NCI-H2171 (cell line): ENCODE measurements around the gene GPR17.

Source experiments
- DNase-seq: peaks from one replicate; lab custom pipeline; 2025; lab: John Stamatoyannopoulos, UW

GPR17 gene

DNA sequence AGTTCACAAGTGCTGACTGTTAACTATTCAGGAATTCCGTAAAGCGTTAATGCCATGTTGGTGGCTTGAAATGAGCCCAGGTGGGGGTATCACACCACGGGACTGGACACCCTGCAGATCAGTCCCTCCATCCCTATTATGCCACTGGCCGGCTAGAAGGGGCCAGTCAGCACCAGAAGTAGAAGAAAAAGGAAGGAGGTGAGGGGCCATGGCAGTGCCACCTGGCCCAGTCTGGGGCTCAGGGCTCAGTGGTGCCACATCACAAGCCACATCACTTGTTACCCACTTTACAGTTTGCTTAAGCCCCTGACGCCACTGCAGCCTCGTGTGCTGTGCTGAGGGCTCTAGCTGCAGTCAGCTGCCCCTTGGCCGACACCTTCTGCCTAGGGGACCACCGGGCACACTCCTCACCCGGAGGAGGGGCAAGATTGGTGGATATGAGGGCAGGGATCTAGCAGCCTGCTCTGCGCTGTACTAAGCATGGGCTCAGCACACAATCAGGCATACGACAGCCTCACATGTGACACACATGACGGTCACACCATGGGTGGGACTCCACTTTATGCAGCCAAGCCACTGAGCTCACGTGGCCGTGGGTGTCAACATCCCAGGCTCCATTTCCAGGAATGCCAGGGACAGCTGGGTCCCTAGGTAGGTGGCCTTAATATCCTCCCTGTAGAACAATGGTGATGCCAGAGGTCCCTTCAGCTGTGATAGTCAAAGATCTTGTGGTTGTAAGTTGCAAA, 25.8 kb downstream of the GPR17 start:
- no peak for DNase-seq

DNA sequence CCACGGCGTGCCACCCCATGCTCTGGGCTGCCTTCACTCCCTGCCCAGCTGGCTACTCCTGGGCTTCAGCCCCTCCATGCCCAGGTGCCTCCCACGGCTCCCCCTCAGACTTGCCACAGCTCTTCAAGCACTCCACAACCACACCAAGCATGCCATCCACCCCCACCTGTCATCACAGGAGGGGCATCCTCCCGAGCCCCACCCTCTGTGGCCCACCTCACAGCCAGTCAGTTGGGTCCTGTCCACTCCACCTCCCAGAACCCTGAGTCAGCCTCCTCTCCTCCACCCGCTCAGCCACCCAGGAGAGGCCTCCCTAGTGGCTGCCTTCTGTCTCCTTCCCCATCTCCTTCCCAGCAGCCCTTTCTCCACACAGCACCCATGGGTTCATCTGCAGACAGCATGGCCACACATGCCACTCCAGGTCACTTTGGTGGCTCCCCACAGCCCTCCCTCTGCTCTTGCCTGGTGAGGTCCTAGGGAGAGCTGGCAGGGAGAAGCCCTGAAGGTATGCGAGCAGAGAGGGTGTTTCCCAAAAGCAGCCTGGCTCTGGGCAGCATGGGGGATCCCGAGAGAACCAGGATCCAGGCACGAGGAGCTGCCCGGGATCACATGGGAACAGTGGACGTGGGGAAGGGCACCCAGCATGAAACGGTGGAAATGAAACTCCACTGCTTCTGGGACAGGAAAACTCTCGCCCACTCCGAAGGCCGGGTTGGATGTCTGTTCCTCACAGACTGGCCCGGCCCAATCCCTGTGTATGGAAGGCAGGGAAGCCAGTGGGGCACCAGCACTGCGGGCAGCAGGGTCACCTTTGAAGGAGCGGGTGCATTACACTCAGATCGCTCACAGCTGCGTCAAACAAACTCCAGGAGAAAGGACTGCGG, 26.6 kb downstream of the GPR17 start:
- no peak for DNase-seq

DNA sequence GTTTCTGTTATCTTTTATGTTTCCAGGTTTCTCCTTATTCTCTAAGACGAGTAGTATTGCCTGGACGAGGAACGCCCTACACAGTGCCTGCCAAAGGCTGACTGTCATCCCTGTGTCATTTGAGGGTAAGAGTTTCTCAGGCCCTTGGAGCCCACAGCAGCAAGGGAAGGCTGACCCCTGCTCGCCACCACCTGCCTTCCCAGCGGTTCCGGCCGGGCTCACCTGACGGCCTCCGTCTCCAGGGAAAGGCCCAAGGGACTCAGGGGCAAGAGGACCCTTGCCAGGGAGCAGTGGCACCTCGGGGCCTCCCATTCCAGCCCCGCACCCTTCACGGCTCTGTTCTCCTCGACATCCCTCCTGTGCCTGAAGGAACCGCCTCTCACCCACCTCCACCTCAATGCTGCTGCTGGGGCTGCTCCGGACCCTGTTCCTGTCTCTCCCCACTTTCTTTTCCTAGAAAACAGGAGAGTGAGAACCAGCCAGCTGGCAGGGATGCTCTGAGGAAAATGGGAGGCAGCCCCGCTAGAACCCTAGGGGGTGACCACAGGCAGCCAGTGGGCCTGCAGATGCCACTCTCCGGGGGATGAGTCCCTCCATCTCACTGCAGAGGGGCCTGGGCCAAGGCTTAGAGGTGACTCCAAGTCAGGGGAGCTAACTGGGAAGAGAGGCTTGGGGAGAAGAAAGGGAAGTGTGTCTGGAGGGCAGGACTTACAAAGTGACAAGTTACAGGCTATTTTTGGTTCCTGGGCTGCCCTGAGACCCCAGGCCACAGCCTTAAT, 27.5 kb downstream of the GPR17 start:
- no peak for DNase-seq

DNA sequence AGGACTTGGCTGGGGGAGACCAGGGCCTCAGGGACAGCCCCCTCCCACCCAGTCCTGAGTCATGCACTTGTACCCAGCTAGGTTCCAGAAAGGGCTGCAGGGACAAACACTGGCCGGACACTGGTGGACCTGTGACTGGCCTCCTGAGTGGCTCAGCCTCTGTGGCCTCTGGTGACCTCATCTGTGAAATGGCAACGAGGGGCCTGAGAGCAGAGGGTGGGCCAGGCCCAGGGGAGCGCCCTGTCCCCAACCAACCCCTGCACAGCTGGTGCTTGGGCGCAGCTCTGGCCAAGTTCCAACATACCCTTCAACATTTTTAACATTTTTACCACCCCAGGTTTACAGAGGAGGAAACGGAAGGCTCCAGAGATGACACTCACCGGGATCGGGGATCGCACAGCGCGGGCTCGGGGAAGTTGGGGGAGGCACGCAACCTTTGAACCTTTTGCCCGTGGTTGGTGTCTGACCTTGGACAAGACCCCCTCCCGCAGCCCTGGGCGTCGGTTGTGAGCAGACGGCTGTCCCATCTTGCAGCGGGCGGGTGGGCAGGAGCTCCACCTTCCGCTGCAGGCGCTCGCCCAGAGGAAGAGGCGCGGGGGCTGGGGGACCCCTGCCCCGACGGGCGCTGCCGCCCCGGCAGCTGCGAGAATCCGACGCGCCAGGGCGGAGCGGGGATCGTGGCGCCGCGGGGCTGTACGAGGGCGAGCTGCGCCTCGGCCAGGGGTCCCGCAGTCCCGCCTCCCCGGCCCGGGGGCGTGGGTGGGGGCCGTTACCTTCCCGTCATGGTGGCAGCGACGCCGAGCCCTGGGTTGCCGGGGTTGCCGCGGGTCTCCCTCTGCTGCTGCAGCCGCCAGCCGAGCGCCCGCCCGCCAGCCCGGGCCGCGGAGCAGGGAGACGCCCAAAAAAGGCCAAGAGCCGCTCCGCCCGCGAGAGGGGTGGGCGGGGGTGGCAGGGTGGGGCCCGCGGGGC, 28.6 kb downstream of the GPR17 start:
- DNase-seq, result peak; percentile 37

DNA sequence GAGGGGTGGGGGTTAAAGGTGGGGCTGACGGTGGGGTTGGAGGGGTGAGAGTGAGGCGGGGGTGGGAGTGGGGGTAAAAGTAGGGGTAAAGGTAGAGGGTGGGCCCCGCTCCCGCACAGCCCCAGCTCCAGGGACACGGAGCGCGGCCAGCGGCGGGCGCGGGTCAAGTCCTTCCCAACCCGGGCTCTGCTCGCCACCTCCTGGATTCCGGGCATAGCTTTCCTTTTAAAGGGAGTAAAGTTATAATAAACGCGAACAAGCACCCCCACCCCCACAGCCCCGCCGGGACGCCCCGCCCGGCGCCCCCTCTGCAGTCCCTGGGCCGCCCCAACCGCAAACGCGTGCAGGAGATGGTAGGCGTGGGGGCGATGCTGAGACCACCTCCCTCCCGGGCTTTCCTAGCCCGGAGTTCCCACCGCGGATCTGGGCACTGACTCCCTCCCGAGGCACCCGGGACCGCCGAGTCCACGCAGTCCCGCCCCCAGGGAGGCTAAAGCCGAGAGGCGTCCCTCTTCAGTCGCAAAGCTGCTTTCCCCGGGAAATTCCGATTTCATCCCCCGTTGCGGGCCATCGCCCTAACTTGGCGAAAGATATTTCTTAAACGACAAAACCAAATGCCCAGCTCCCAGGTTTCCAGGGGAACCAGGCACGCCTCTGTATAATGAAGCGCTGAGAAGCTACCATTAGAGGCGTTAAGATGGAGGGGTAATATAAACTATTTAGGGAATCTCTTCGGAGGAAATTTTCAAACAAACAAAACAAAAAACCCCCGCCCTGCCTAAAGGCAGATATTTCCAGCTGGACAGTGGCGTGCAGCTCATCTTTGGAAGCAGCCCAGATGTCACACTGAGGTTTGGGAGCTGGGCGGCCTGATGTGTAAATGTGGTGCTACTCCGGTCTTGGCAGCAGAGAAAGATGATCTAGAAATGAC, 29.6 kb downstream of the GPR17 start, which contains the start of gene LIMS2:
LIMS2 (minus strand) TSS at position 200 of the 931 bp plus-strand sequence. CDS start 506 bp downstream, outside the sequence.
- no peak for DNase-seq

DNA sequence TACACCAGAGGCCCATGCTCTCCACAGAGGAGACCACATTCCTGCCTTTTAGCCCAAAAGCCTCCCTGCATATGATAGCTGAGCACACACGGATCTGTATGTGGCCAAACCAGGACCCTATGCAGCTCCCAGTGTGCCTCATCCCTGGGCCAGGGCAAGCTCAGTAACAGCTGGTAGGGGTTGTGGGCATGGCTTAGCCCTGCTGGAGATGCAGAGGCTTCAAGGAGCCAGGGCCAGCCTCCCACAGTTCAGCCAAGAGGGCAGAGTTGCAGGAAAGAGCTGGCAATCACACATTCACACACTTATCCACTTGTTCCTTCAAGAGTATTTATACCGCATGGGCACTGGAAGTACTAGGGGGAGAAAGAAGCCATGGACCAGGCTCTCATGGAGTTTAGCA, 31.0 kb downstream of the GPR17 start:
- DNase-seq, result no peak

DNA sequence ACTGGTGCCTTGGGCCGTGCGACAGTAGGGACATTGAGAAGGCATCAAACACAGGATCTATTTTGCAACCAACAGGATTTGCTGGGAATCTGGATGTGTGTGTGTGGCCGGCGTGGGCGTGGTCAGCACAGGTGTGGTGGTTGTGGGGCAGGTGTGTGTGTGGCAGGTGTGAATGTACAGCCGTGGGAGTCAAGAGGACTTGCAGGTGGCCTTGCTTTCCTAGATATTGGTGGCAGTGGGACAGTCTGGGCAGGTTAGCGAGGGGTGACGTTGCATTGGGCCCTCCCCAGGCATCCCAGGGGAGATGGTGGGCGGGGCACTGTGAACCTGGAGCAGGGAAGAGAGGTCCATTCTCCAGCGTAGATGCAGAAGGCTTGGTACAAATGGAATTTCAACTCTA, 32.6 kb downstream of the GPR17 start:
- DNase-seq, result no peak

DNA sequence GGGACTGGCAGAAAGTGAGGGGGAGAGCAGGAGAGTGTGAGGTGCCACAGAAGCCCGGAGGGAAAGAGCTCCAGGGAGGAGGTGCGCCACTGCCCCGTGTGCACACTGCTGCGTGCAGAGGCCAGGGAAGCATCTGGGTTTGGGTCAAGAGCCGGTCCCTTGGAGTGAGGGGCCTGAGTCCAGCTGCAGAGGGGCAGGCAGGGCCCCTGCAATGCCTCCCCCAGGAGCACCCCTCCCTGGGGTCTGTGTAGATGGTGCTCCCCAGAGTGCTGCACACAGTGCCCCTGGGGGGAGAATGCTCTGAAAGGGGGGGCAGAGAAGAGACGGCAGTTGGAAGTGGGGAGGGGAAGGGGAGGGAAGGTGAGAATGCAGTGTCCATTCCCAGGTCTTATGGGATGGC, 33.0 kb downstream of the GPR17 start:
- DNase-seq, result no peak

DNA sequence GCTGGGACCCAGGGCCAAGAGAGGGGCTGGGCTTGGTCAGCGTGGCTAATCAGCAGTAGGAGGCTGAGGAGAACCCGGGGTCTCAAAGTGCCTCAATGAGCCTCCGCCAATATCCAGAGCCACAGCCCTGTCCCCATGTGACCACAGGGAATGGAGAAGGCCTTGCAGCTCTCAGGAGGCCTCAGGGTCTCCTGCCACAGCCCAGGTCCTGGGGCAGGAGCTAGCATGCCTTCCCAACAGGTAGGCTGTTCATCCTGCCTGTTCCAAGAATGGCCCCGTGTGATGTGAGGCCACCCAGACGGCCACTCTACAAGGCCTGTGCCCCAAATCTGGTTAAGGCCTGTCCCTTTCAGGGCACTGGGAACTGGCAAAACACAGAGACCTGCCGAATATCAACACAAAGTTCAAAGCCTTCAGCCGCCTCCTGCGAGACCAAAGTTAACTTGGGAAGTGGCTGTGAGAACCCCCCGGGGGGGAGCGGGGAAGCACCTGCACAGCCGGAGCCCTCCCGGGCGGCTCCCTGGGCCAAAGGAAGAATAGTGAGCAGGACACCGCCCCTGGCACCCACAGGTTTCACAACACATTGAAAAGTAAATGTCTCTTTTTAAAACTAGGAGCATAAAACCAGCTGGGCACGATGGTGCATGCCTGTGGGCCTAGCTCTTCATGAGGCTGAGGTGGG, 33.9 kb downstream of the GPR17 start:
- DNase-seq, result no peak

DNA sequence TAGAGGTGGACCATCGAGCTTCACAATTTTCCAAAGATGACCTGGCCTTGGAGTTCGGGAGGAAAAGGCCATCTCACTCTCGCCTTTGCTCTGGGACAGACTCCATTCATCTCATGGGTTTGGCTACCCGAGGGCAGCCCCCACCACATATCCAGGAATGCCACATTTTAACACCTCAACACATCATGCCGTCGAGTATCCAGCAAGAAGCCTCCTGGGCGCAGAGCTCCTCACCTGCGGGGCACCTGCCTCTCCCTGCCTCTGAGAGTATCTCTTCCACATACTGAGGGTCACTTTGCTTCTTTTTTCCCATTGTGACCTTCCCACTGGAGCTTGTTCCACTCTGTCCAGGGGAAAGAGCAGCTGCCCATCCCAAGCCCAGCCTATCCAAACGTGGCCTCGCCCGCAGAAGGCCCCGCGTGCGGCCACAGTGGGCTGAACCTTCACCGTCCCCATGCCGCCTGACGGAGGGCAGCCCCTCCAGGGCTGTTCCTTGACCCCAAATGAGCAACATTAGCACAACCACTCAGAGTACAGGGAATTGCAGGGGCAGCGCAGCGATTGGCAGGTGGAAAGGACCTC, 34.8 kb downstream of the GPR17 start:
- no peak for DNase-seq

DNA sequence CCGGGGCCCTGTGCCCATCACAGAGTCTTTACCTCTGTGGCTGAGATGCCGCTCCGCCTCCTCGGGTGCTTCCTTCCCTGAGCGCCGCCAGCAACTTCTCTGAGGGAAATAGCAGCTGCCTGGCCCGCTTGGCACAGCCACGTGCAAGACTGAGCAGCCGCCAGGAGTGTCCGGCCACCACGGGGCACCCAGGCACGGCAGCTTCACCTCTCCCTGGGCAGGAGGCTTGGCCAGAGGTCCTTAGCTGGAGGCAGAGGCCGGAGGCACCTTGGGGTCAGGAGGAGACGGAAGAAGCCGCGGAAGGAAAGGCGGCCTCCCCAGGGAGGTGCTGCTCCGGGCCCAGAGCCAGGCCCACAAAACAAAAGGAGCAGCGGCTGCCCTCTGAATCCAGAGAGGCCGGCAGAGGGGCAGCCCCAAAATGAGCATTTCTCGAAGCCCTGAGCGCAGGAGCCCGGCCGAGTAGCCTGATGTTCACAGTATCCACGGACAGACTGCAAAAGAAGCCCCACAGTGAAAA, 35.4 kb downstream of the GPR17 start:
- no peak for DNase-seq

DNA sequence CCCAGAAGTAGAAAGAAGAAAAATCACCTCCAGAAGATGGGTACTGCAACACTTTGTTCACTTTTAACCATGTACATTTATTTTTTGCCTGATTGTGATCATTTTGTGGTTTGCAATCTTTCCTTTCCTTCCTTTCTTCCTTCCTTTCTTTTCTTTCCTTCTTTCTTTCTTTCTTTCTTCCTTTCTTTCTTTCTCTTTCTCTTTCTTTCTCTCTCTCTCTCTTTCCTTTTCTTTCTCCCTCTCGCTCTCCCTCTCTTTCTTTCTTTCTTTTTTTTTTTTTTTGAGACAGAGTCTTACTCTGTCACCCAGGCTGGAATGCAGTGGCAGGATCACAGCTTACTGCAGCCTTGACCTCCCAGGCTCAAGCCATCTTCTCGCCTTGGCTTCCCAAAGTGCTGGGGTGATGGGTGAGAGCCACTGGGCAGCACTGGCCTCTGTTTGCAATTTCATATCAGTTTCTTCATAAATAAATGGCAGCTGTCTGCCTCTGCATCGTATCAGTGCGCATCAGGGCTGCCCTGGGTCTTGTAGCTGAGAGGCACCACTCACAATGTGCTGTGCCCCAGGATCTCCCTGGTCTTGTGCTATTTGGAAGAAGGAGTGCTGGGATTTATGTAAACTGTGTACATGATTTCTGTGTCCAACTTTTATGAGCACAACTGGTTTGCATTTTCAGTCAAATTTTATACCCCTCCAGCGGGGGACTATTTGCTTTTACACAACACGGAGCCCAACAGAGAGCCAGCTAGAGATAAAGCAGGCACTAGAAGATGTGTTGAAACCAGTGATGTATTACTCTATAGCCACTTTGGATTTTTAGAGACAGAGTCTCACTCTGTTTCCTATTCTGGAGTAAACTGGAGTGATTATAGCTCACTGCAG, 36.3 kb downstream of the GPR17 start:
- DNase-seq, result no peak

DNA sequence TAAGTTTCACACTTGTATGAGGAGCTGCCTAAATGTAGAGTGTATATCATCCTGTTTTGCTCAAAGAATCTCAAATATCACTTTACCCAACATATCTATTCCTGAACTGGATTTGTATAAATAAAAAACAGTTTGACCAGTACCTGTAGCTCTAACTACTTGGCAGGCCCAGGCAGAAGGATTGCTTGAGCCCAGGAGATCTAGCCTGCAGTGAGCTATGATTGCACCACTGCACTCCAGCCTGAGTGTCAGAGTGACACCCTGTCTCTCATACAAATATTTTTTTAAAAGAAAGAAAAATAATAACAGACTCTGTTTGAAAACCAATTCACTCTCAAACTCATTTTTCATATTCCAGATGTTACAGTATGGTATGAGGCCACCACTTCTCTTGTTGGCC, 37.1 kb downstream of the GPR17 start:
- no peak for DNase-seq

DNA sequence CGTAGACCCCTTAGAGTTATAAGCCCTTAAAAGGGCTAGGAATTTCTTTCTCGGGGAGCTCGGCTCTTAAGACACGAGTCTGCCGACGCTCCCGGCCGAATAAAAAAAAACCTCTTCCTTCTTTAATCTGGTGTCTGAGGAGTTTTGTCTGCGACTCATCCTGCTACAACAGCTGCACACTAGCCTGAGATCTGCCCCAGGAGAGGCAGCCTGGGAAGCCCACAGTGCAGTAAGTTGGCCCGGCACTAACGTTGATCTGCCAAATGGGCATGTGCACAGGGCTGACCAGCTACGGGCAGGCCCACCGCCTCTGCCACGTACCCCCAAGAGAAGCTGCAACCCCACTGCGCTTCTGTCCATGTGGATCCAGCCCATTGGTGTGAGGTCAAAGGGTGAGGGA, 37.8 kb downstream of the GPR17 start:
- DNase-seq, result no peak

DNA sequence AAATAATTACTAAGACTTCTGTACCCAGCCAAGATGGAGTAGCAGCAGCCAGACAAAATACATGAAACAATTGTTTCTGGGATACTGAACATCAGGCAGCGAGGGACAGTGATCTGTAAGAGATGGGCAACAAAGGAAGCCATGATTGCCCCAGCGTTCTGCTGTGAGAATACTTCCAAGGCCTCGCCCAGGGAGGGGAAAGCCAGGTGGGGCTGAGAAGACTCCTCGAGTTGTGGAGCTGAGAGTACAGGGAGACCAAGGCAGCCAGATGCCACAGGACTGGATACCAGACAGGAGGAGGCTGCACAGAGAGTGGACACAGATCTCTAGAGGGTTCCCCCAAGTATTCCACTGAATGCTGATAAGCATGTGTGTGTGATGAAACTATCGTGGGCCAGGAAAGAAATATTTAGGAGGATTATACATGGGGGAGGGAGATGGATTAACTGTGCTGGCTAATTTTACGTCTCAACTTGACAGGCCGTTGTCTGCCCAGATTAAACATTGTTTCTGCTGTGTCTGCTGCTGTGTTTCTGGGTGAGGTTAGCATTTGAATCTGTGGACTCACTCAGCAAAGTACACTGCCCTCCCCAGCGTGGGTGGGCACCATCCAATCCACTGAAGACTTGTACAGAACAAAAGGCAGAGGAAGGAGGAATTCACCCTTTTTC, 39.6 kb downstream of the GPR17 start:
- no peak for DNase-seq

DNA sequence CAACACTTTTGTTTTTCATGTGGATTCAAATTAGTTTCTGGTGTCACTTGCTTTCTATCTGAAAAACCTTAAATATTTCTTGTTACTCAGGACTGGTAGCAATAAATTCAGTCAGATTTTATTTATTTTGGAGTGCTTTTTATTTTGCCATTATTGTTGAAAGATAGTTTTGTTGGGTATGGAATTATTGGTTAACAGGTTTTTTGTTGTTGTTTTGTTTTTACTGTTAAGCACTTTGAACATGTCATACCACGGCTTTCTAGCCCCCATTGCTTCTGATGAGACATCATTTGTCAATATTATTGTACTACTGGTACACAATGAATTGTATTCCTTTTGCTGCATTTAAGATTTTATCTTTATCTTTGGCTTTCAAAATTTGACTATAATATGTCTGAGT, 42.5 kb downstream of the GPR17 start:
- no peak for DNase-seq

DNA sequence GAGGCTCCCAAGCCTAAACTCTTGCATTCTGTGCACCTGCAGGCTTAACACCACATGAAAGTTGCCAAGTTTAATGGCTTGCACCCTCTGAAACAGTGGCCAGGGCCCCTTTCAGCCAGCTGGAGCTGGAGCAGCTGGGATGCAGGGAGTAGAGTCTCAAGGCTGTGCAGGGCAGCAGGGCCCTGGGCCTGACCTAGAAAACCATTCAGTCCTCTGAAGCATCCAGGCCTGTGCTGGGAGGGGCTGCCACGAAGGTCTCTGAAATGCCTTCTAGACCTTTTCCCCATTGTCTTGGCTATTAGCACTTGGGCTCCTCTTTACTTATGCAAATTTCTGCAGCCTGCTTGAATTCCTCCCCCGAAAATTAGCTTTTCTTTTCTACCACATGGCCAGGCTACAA, 44.7 kb downstream of the GPR17 start:
- no peak for DNase-seq
